ENCODE measurements around the gene IFITM1. TPM values are rescaled to one million over a fixed set of nuclear protein-coding genes. Genes with fewer than 3 reads are reported as not detected.

Gene IFITM1
- total RNA-seq, 1 experiment from 2014 or later: 544 TPM

GRCh38 chr11:271319-271715 lies 42.5 kb upstream of the IFITM1 start (continued):
- no peak for TF ChIP-seq FOXK1 (CRISPR knock-in tag; IDR thresholded peaks at IDR 0.05)

GRCh38 chr11:272195-272930 lies 41.5 kb upstream of the IFITM1 start:
- peaks cover 9% of the 10 kb centered on the region for H3K9me3 Mint-ChIP-seq
- POLR2A ChIA-PET: interaction anchor here (1.2 kb wide), 1 partner anchor 11 kb away, joined by 4 read pairs; no protein-coding TSS in a partner anchor
- CTCF ChIA-PET: interaction anchor here (1.0 to 1.1 kb wide), 2 partner anchors 22 to 45 kb away, joined by 3 to 5 read pairs; no protein-coding TSS in a partner anchor

More at GRCh38 chr11:272195-272930, 41.5 kb upstream of the IFITM1 start:
- Mint-ChIP-seq H3K36me3 (no peaks in the 10 kb centered on the region), H3K27ac (no peak overlapping the region), H3K27me3 (ENCODE audit: low read depth) (peaks cover 4% of the 10 kb centered on the region; the same call in 1 of the 2 replicates), H3K4me3 (no peak overlapping the region), H3K4me1 (peaks cover 36% of the 10 kb centered on the region)
- TF ChIP-seq MXD4 (CRISPR knock-in tag; IDR thresholded peaks at IDR 0.05; ENCODE audit: borderline replicate concordance): no peak
- TF ChIP-seq FOXJ3 (CRISPR knock-in tag; IDR thresholded peaks at IDR 0.05; ENCODE audit: borderline replicate concordance): no peak
- TF ChIP-seq KAT7 (CRISPR knock-in tag; IDR thresholded peaks at IDR 0.05; ENCODE audit: borderline replicate concordance): no peak
- TF ChIP-seq PRRX2 (CRISPR knock-in tag; IDR thresholded peaks at IDR 0.05): no peak
- TF ChIP-seq ZNF263 (CRISPR knock-in tag; IDR thresholded peaks at IDR 0.05; ENCODE audit: low read depth): no peak
- TF ChIP-seq ZNF317 (CRISPR knock-in tag; IDR thresholded peaks at IDR 0.05; ENCODE audit: borderline replicate concordance, low read depth): no peak
- TF ChIP-seq MLX (CRISPR knock-in tag; IDR thresholded peaks at IDR 0.05): no peak
- TF ChIP-seq GTF2I (CRISPR knock-in tag; conservative IDR thresholded peaks at IDR 0.05): no peak
- TF ChIP-seq MYBL2 (CRISPR knock-in tag; IDR thresholded peaks at IDR 0.05): no peak
- no peak for TF ChIP-seq CTCF (IDR thresholded peaks at IDR 0.05)
- no peak for TF ChIP-seq E2F1 (CRISPR knock-in tag; IDR thresholded peaks at IDR 0.05)
- TF ChIP-seq ELF4 (CRISPR knock-in tag; IDR thresholded peaks at IDR 0.05; ENCODE audit: low read depth): no peak
- no peak for TF ChIP-seq IRF2 (CRISPR knock-in tag; IDR thresholded peaks at IDR 0.05; ENCODE audit: borderline replicate concordance, low read depth)
- no peak for TF ChIP-seq JUN (CRISPR knock-in tag; IDR thresholded peaks at IDR 0.05)
- no peak for TF ChIP-seq AFF4 (CRISPR knock-in tag; IDR thresholded peaks at IDR 0.05; ENCODE audit: borderline replicate concordance)
- TF ChIP-seq TCF7 (CRISPR knock-in tag; IDR thresholded peaks at IDR 0.05; ENCODE audit: low read depth): no peak
- TF ChIP-seq PRDM15 (CRISPR knock-in tag; IDR thresholded peaks at IDR 0.05): no peak
- TF ChIP-seq RORB (CRISPR knock-in tag; IDR thresholded peaks at IDR 0.05): no peak
- TF ChIP-seq CREB1 (CRISPR knock-in tag; IDR thresholded peaks at IDR 0.05): no peak
- TF ChIP-seq ZNF425 (CRISPR knock-in tag; conservative IDR thresholded peaks at IDR 0.05): no peak
- DNase-seq (ENCODE audit: low spot score) (no peak), ATAC-seq (no peak)
